H9 (cell line): ENCODE data around the gene ITSN2. TPM values are rescaled to one million over a fixed set of nuclear protein-coding genes. Genes with fewer than 3 reads are reported as not detected.

ENCODE experiments used
- DNase-seq: peaks from one replicate; pipeline ENCODE4 v3.0.0-alpha.2; 2017
- H2AFZ ChIP-seq: one replicate; pipeline ENCODE4 v1.6.1; 2013; ENCODE audit warnings: mild to moderate bottlenecking, low read length, control low read depth, moderate library complexity
- H2AK5ac ChIP-seq: 2 replicates; pipeline ENCODE4 v1.6.1; 2013; ENCODE audit warnings: low read length, control low read depth, mixed read lengths; ENCODE audit not compliant: insufficient read length
- H2BK120ac ChIP-seq: one replicate; pipeline ENCODE4 v1.6.1; 2013; ENCODE audit warnings: low read depth, mild to moderate bottlenecking, low read length, control low read depth, inconsistent platforms; ENCODE audit not compliant: poor library complexity, severe bottlenecking
- H2BK12ac ChIP-seq: 2 replicates; pipeline ENCODE4 v1.6.1; 2013; ENCODE audit warnings: low read length, control low read depth, mixed read lengths, low read depth; ENCODE audit not compliant: insufficient read length
- H2BK15ac ChIP-seq: 2 replicates; pipeline ENCODE4 v1.6.1; 2013; ENCODE audit warnings: low read depth, low read length, control low read depth
- H2BK20ac ChIP-seq: one replicate; pipeline ENCODE4 v1.6.1; 2013; ENCODE audit warnings: low read depth, mild to moderate bottlenecking, low read length, control low read depth, inconsistent platforms; ENCODE audit not compliant: poor library complexity, severe bottlenecking
- H2BK5ac ChIP-seq: 2 replicates; pipeline ENCODE4 v1.6.1; 2013; ENCODE audit warnings: low read length, control low read depth, mixed read lengths; ENCODE audit not compliant: insufficient read length
- H3K14ac ChIP-seq: 2 replicates; pipeline ENCODE4 v1.6.1; 2013; ENCODE audit warnings: low read length, control low read depth; ENCODE audit not compliant: insufficient read depth
- H3K18ac ChIP-seq: 2 replicates; pipeline ENCODE4 v1.6.1; 2013; ENCODE audit warnings: low read depth, mild to moderate bottlenecking, mixed read lengths, low read length, control low read depth; ENCODE audit not compliant: insufficient read length
- H3K23ac ChIP-seq: 2 replicates; pipeline ENCODE4 v1.6.1; 2013; ENCODE audit warnings: low read length, control low read depth, mixed read lengths, low read depth; ENCODE audit not compliant: insufficient read length
- H3K23me2 ChIP-seq: 2 replicates; pipeline ENCODE4 v1.6.1; 2013; ENCODE audit warnings: low read depth, mild to moderate bottlenecking, mixed read lengths, low read length, control low read depth; ENCODE audit not compliant: insufficient read length, poor library complexity, severe bottlenecking
- H3K27ac ChIP-seq: 2 replicates; pipeline ENCODE4 v1.5.1; 2013; ENCODE audit warnings: low read length, control low read depth, mixed read lengths, low read depth; ENCODE audit not compliant: insufficient read length
- H3K27me3 ChIP-seq: 2 replicates; pipeline ENCODE4 v1.6.1; 2013; ENCODE audit warnings: low read length, control low read depth, inconsistent platforms; ENCODE audit not compliant: insufficient read depth
- H3K4ac ChIP-seq: 2 replicates; pipeline ENCODE4 v1.6.1; 2013; ENCODE audit warnings: low read depth, mild to moderate bottlenecking, control low read depth, inconsistent platforms, low read length, moderate library complexity
- H3K4me1 ChIP-seq: 2 replicates; pipeline ENCODE4 v1.6.1; 2013; ENCODE audit warnings: low read length, control low read depth, inconsistent platforms; ENCODE audit not compliant: insufficient read depth
- H3K4me2 ChIP-seq: 2 replicates; pipeline ENCODE4 v1.6.1; 2013; ENCODE audit warnings: low read length, control low read depth, mixed read lengths; ENCODE audit not compliant: insufficient read length, insufficient read depth
- H3K56ac ChIP-seq: 2 replicates; pipeline ENCODE4 v1.6.1; 2013; ENCODE audit warnings: low read depth, mild to moderate bottlenecking, mixed read lengths, low read length, control low read depth; ENCODE audit not compliant: insufficient read length
- H3K79me1 ChIP-seq: 2 replicates; pipeline ENCODE4 v1.6.1; 2013; ENCODE audit warnings: low read depth, mild to moderate bottlenecking, moderate library complexity, low read length, control low read depth, inconsistent platforms; ENCODE audit not compliant: insufficient read depth, poor library complexity, severe bottlenecking
- H3K79me2 ChIP-seq: 2 replicates; pipeline ENCODE4 v1.6.1; 2013; ENCODE audit warnings: low read length, control low read depth, inconsistent platforms; ENCODE audit not compliant: insufficient read depth
- H3K9ac ChIP-seq: 2 replicates; pipeline ENCODE4 v1.6.1; 2013; ENCODE audit warnings: low read length, control low read depth, mixed read lengths; ENCODE audit not compliant: insufficient read length; ENCODE audit errors: extremely low read depth
- H3K9me3 ChIP-seq: one replicate; pipeline ENCODE4 v1.6.1; 2013; ENCODE audit warnings: low read depth, low read length, inconsistent platforms; ENCODE audit not compliant: control insufficient read depth
- H3T11ph ChIP-seq: one replicate; pipeline ENCODE4 v1.6.1; 2013; ENCODE audit warnings: mild to moderate bottlenecking, low read length, control low read depth, inconsistent platforms
- H4K20me1 ChIP-seq: one replicate; pipeline ENCODE4 v1.6.1; 2013; ENCODE audit not compliant: control insufficient read depth, insufficient read length, insufficient read depth
- H4K5ac ChIP-seq: 2 replicates; pipeline ENCODE4 v1.6.1; 2013; ENCODE audit warnings: low read depth, mild to moderate bottlenecking, mixed read lengths, low read length, control low read depth; ENCODE audit not compliant: insufficient read length
- H4K8ac ChIP-seq: replicated peaks from 2 replicates; pipeline ENCODE4 v1.6.1; 2013; ENCODE audit warnings: low read length, control low read depth, mixed read lengths, low read depth; ENCODE audit not compliant: insufficient read length
- H4K91ac ChIP-seq: 2 replicates; pipeline ENCODE4 v1.6.1; 2013; ENCODE audit warnings: low read depth, mild to moderate bottlenecking, moderate library complexity, mixed read lengths, low read length, control low read depth; ENCODE audit not compliant: insufficient read length
- H3K27ac Mint-ChIP-seq, 3 experiments: 2 replicates in 2 of 3; 3 replicates in 1 of 3; pipeline ENCODE4 v1.8.0; 2020 to 2021; ENCODE audit warnings: mixed read lengths in 3 of 3, mild to moderate bottlenecking in 1 of 3, moderate library complexity in 1 of 3
- H3K27me3 Mint-ChIP-seq: 2 replicates; pipeline ENCODE4 v1.8.0; 2021; ENCODE audit warnings: low read depth, mild to moderate bottlenecking, moderate library complexity, mixed read lengths
- H3K36me3 Mint-ChIP-seq, 3 experiments: 2 replicates in 2 of 3; 3 replicates in 1 of 3; pipeline ENCODE4 v1.8.0; 2020 to 2021; ENCODE audit warnings: low read depth in 3 of 3, mixed read lengths in 3 of 3; ENCODE audit not compliant: insufficient read depth in 1 of 3
- H3K4me1 Mint-ChIP-seq, 2 experiments: 2 replicates each; pipeline ENCODE4 v1.8.0; 2020; ENCODE audit warnings: mixed read lengths in 2 of 2
- H3K4me3 Mint-ChIP-seq, 2 experiments: 2 replicates in 1 of 2; 3 replicates in 1 of 2; pipeline ENCODE4 v1.8.0; 2020 to 2021; ENCODE audit warnings: mild to moderate bottlenecking in 2 of 2, mixed read lengths in 2 of 2, moderate library complexity in 1 of 2
- H3K9me3 Mint-ChIP-seq, 2 experiments: 2 replicates in 1 of 2; 3 replicates in 1 of 2; pipeline ENCODE4 v1.8.0; 2020; ENCODE audit warnings: mild to moderate bottlenecking in 2 of 2, mixed read lengths in 2 of 2, moderate library complexity in 1 of 2
- CTCF ChIP-seq: fragments of 200-600 bp; sonication (generic); conservative IDR thresholded peaks from 3 replicates; pipeline ENCODE4 v1.8.0; 2021; ENCODE audit warnings: antibody characterized with exemption, mild to moderate bottlenecking
- WGBS: extraction: QIAGEN DNeasy Blood & Tissue Kit; methylation state at CpG from one replicate; pipeline ENCODE4 v1.1.7; 2013; ENCODE audit warnings: missing lambda C conversion rate, low lambda C conversion rate, mixed read lengths; ENCODE audit not compliant: insufficient read length; ENCODE audit errors: extremely low coverage; 5-methylcytosine and 5-hydroxymethylcytosine counted together
- total RNA-seq: library from RNA; stranded (reverse); gene quantifications from 2 replicates; pipeline ENCODE4 v1.2.1, GENCODE V29; 2021

Gene ITSN2
- total RNA-seq, 1 experiment from 2014 or later, result 17.0 TPM

GRCh38 chr2:24350826-24351626 lies 9.3 kb downstream of the ITSN2 start:
- Mint-ChIP-seq H3K4me3 (no peak overlapping the region), H3K4me1 (peaks cover 0 to 8% of the 10 kb centered on the region in 2 experiments; a peak in 2 of 4 replicates)

More at GRCh38 chr2:24350826-24351626, 9.3 kb downstream of the ITSN2 start:
- no peaks in the 10 kb centered on the region for H3K27me3 ChIP-seq
- no peak overlapping the region for H2BK120ac ChIP-seq
- H2AFZ ChIP-seq, result no peak overlapping the region
- TF ChIP-seq CTCF, result no peak
- no peak overlapping the region for H3K23ac ChIP-seq
- H2BK5ac ChIP-seq, result no peak overlapping the region
- H3K79me1 ChIP-seq, result peaks cover 3% of the 10 kb centered on the region
- WGBS, result no CpG with 5 or more reads among the region's 7 CpGs
- H3K4me1 ChIP-seq, result no peaks in the 10 kb centered on the region
- H4K91ac ChIP-seq, result no peak overlapping the region
- no peak overlapping the region for H3K27ac ChIP-seq
- H3K36me3 Mint-ChIP-seq, result no peaks in the 10 kb centered on the region
- no peaks in the 10 kb centered on the region for H4K20me1 ChIP-seq
- no peak overlapping the region for H3K9ac ChIP-seq
- H2BK15ac ChIP-seq, result no peak overlapping the region
- no peak overlapping the region for H2AK5ac ChIP-seq
- no peak overlapping the region for H3K4me2 ChIP-seq
- no peak overlapping the region for H3K27ac Mint-ChIP-seq
- no peak overlapping the region for H2BK20ac ChIP-seq
- H4K8ac ChIP-seq, result no peak overlapping the region
- no peak overlapping the region for H3T11ph ChIP-seq
- peaks cover 2% of the 10 kb centered on the region for H3K23me2 ChIP-seq
- H2BK12ac ChIP-seq, result no peak overlapping the region
- H3K9me3 ChIP-seq, result no peaks in the 10 kb centered on the region
- H3K4ac ChIP-seq, result no peak overlapping the region
- H3K79me2 ChIP-seq, result no peaks in the 10 kb centered on the region; the same call in 1 of the 2 replicates
- H3K56ac ChIP-seq, result no peak overlapping the region
- H4K5ac ChIP-seq, result no peak overlapping the region
- H3K9me3 Mint-ChIP-seq, result no peaks in the 10 kb centered on the region
- no peaks in the 10 kb centered on the region for H3K27me3 Mint-ChIP-seq
- no peak for DNase-seq
- H3K14ac ChIP-seq, result no peak overlapping the region
- no peak overlapping the region for H3K18ac ChIP-seq
